Muscle layer of colon (tissue), 2 donors: Measurements from ENCODE around the gene TNK2.

Experiments
- H3K27ac ChIP-seq: one replicate; pipeline ENCODE4 v1.7.0; 2013; ENCODE audit warnings: low read depth, mild to moderate bottlenecking, low read length, moderate library complexity
- H3K27me3 ChIP-seq, 2 donors: one replicate each; pipeline ENCODE4 v1.7.0; 2013; ENCODE audit warnings: low read length in 2 of 2, mild to moderate bottlenecking in 2 of 2; ENCODE audit not compliant: insufficient read depth in 2 of 2, control insufficient read depth in 1 of 2
- H3K36me3 ChIP-seq: one replicate; pipeline ENCODE4 v1.7.0; 2013; ENCODE audit warnings: mild to moderate bottlenecking, low read length; ENCODE audit not compliant: insufficient read depth
- H3K4me1 ChIP-seq: one replicate; pipeline ENCODE4 v1.7.0; 2013; ENCODE audit warnings: mild to moderate bottlenecking, low read length; ENCODE audit not compliant: insufficient read depth
- H3K4me3 ChIP-seq, 2 donors: one replicate each; pipeline ENCODE4 v1.7.0; 2013; ENCODE audit warnings: low read length in 2 of 2, low read depth in 1 of 2, mild to moderate bottlenecking in 1 of 2, moderate library complexity in 1 of 2
- H3K9ac ChIP-seq: one replicate; pipeline ENCODE4 v1.7.0; 2013; ENCODE audit warnings: low read length
- H3K9me3 ChIP-seq: one replicate; pipeline ENCODE4 v1.7.0; 2013; ENCODE audit warnings: mild to moderate bottlenecking, low read length
- donor health status: abdominal sarcoma.
- donor health status: Adenocarcinoma of cecum.

The TNK2 gene

GRCh38 chr3:195845483-195845882, 62.9 kb downstream of the TNK2 start:
- H3K4me1 ChIP-seq = no peaks in the 10 kb centered on the region
- no peak overlapping the region for H3K9ac ChIP-seq
- H3K9me3 ChIP-seq = no peaks in the 10 kb centered on the region
- H3K36me3 ChIP-seq = no peaks in the 10 kb centered on the region
- H3K27ac ChIP-seq = no peak overlapping the region
- no peak overlapping the region for H3K4me3 ChIP-seq
- no peaks in the 10 kb centered on the region for H3K27me3 ChIP-seq

GRCh38 chr3:195844671-195845218, 63.6 kb downstream of the TNK2 start:
- H3K9ac ChIP-seq = no peak overlapping the region
- no peaks in the 10 kb centered on the region for H3K36me3 ChIP-seq
- no peaks in the 10 kb centered on the region for H3K27me3 ChIP-seq
- H3K9me3 ChIP-seq = no peaks in the 10 kb centered on the region
- H3K27ac ChIP-seq = no peak overlapping the region
- no peaks in the 10 kb centered on the region for H3K4me1 ChIP-seq
- H3K4me3 ChIP-seq = no peak overlapping the region

GRCh38 chr3:195839260-195840010, 68.9 kb downstream of the TNK2 start:
- Histone ChIP-seq H3K36me3 (no peaks in the 10 kb centered on the region), H3K9ac (no peak overlapping the region), H3K4me1 (no peaks in the 10 kb centered on the region), H3K27ac (no peak overlapping the region), H3K9me3 (no peaks in the 10 kb centered on the region), H3K4me3 (no peak overlapping the region), H3K27me3 (no peaks in the 10 kb centered on the region)

- no peak overlapping the region for H3K27ac ChIP-seq
- no peaks in the 10 kb centered on the region for H3K9me3 ChIP-seq
- H3K36me3 ChIP-seq = no peaks in the 10 kb centered on the region
- H3K9ac ChIP-seq = no peak overlapping the region
- H3K27me3 ChIP-seq = no peaks in the 10 kb centered on the region
- no peak overlapping the region for H3K4me3 ChIP-seq
- H3K4me1 ChIP-seq = no peaks in the 10 kb centered on the region
These were observed 69.6 kb downstream of the TNK2 start for GRCh38 chr3:195838714-195839113.

- Histone ChIP-seq H3K27me3 (no peaks in the 10 kb centered on the region), H3K27ac (no peak overlapping the region), H3K36me3 (no peaks in the 10 kb centered on the region), H3K9me3 (no peaks in the 10 kb centered on the region), H3K4me3 (no peak overlapping the region), H3K9ac (no peak overlapping the region), H3K4me1 (no peaks in the 10 kb centered on the region)
These were observed 71.7 kb downstream of the TNK2 start for GRCh38 chr3:195836476-195837135.

- Histone ChIP-seq H3K4me1 (no peaks in the 10 kb centered on the region), H3K4me3 (no peak overlapping the region), H3K9ac (no peak overlapping the region), H3K27me3 (no peaks in the 10 kb centered on the region), H3K9me3 (no peaks in the 10 kb centered on the region), H3K36me3 (no peaks in the 10 kb centered on the region), H3K27ac (no peak overlapping the region)
These were observed 72.6 kb downstream of the TNK2 start for GRCh38 chr3:195835791-195836190.

GRCh38 chr3:195834675-195835583, 73.4 kb downstream of the TNK2 start:
- Histone ChIP-seq H3K36me3 (no peaks in the 10 kb centered on the region), H3K4me3 (no peak overlapping the region), H3K9ac (no peak overlapping the region), H3K27ac (no peak overlapping the region), H3K4me1 (no peaks in the 10 kb centered on the region), H3K9me3 (no peaks in the 10 kb centered on the region), H3K27me3 (no peaks in the 10 kb centered on the region)

GRCh38 chr3:195829897-195830254, 78.5 kb downstream of the TNK2 start:
- Histone ChIP-seq H3K4me3 (no peak overlapping the region), H3K9ac (no peak overlapping the region), H3K27ac (no peak overlapping the region), H3K9me3 (no peaks in the 10 kb centered on the region), H3K4me1 (no peaks in the 10 kb centered on the region), H3K36me3 (no peaks in the 10 kb centered on the region), H3K27me3 (peaks cover 0 to 4% of the 10 kb centered on the region in 2 donors)

- H3K9ac ChIP-seq = no peak overlapping the region
- H3K36me3 ChIP-seq = no peaks in the 10 kb centered on the region
- peaks cover 0 to 5% of the 10 kb centered on the region in 2 donors for H3K27me3 ChIP-seq
- H3K9me3 ChIP-seq = no peaks in the 10 kb centered on the region
- no peak overlapping the region for H3K4me3 ChIP-seq
- H3K27ac ChIP-seq = no peak overlapping the region
- no peaks in the 10 kb centered on the region for H3K4me1 ChIP-seq
These were observed 79.6 kb downstream of the TNK2 start for GRCh38 chr3:195828762-195829161.

- Histone ChIP-seq H3K27me3 (peaks cover 0 to 5% of the 10 kb centered on the region in 2 donors), H3K27ac (no peak overlapping the region), H3K4me3 (no peak overlapping the region), H3K9me3 (no peaks in the 10 kb centered on the region), H3K9ac (no peak overlapping the region), H3K4me1 (no peaks in the 10 kb centered on the region), H3K36me3 (no peaks in the 10 kb centered on the region)
These were observed 82.2 kb downstream of the TNK2 start for GRCh38 chr3:195825857-195826804.
